Breast epithelium (tissue), 4 donors: ENCODE results near the gene SLC66A2. TPM values are rescaled to one million over a fixed set of nuclear protein-coding genes. Genes with fewer than 3 reads are reported as not detected.

Experiments
- DNase-seq, 2 donors: peaks; one replicate each; pipeline ENCODE4 v3.0.0-alpha.2; 2019; ENCODE audit warnings: low spot score in 2 of 2
- H3K27ac ChIP-seq, 2 donors: fragments of 200-600 bp; sonication (generic) in 1 of 2; one replicate each; pipeline ENCODE4 v1.5.1; 2016 to 2019; ENCODE audit warnings: mild to moderate bottlenecking in 1 of 2
- H3K27me3 ChIP-seq, 2 donors: fragments of 200-600 bp; sonication (generic) in 1 of 2; one replicate each; pipeline versions ENCODE4 v1.5.1 to v1.6.0; 2017 to 2019; ENCODE audit warnings: control low read depth in 1 of 2, mild to moderate bottlenecking in 1 of 2
- H3K36me3 ChIP-seq: fragments of 200-600 bp; one replicate; pipeline ENCODE4 v1.5.1; 2019
- H3K4me1 ChIP-seq, 2 donors: fragments of 200-600 bp; sonication (generic); one replicate each; pipeline ENCODE4 v1.5.1; 2016 to 2019; ENCODE audit warnings: control low read depth in 1 of 2
- H3K4me3 ChIP-seq, 3 donors: fragments of 200-600 bp; sonication (generic); 1 replicate in 2 of 3; 2 replicates in 1 of 3; pipeline ENCODE4 v1.5.1; 2016 to 2019; ENCODE audit warnings: mild to moderate bottlenecking in 3 of 3, moderate library complexity in 2 of 3
- H3K9me3 ChIP-seq, 2 donors: fragments of 200-600 bp; sonication (generic) in 1 of 2; one replicate each; pipeline ENCODE4 v1.5.1; 2016 to 2019; ENCODE audit warnings: control low read depth in 1 of 2
- POLR2A ChIP-seq: fragments of 450-650 bp; IDR thresholded peaks from one replicate; pipeline ENCODE4 v1.6.1; 2016; ENCODE audit warnings: antibody characterized with exemption, mild to moderate bottlenecking, moderate library complexity
- POLR2AphosphoS5 ChIP-seq, 3 donors: sonication (generic); formaldehyde crosslinking; IDR thresholded peaks; one replicate each; pipeline ENCODE4 v1.6.1; 2017; ENCODE audit warnings: antibody characterized with exemption in 3 of 3
- intact Hi-C: fragments of 100-400 bp; cut with DNase I; formaldehyde crosslinking; loops from one replicate; pipeline ENCODE4 v1.15.1; 2023; ENCODE audit warnings: low total_unique reads
- total RNA-seq, 3 donors: library from RNA; depleted of rRNA; stranded (reverse); fragments of >200 nt; gene quantifications; one replicate each; pipeline ENCODE4 v1.1.0, GENCODE V29; 2016
- TF ChIP-seq, protein P1 (sequence below), 3 donors: fragments of 450-650 bp; IDR thresholded peaks; one replicate each; pipeline ENCODE4 v1.5.1; 2016 to 2017; ENCODE audit warnings: antibody characterized with exemption in 3 of 3, mild to moderate bottlenecking in 3 of 3, moderate library complexity in 3 of 3

The SLC66A2 gene
- total RNA-seq, 3 donors from 2014 or later: 45.2 to 141 (median 65.9) TPM

- H3K4me1 ChIP-seq: no peaks in the 10 kb centered on the region
- DNase-seq: no peak
- TF ChIP-seq, protein P1, sequence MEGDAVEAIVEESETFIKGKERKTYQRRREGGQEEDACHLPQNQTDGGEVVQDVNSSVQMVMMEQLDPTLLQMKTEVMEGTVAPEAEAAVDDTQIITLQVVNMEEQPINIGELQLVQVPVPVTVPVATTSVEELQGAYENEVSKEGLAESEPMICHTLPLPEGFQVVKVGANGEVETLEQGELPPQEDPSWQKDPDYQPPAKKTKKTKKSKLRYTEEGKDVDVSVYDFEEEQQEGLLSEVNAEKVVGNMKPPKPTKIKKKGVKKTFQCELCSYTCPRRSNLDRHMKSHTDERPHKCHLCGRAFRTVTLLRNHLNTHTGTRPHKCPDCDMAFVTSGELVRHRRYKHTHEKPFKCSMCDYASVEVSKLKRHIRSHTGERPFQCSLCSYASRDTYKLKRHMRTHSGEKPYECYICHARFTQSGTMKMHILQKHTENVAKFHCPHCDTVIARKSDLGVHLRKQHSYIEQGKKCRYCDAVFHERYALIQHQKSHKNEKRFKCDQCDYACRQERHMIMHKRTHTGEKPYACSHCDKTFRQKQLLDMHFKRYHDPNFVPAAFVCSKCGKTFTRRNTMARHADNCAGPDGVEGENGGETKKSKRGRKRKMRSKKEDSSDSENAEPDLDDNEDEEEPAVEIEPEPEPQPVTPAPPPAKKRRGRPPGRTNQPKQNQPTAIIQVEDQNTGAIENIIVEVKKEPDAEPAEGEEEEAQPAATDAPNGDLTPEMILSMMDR (IDR thresholded peaks at IDR 0.05): no peak
Measured at GRCh38 chr18:79974025-79974654, 22.7 kb upstream of the SLC66A2 start.

GRCh38 chr18:79973517-79973916, 22.1 kb upstream of the SLC66A2 start:
- Histone ChIP-seq H3K27ac (no peak overlapping the region), H3K4me1 (no peaks in the 10 kb centered on the region), H3K9me3 (no peaks in the 10 kb centered on the region), H3K4me3 (no peak overlapping the region), H3K27me3 (no peaks in the 10 kb centered on the region), H3K36me3 (peaks cover 4% of the 10 kb centered on the region)
- intact Hi-C loops: no loop called here
- no peak for TF ChIP-seq POLR2AphosphoS5 (IDR thresholded peaks at IDR 0.05)
- TF ChIP-seq POLR2A: no peak
- TF ChIP-seq, protein P1 (IDR thresholded peaks at IDR 0.05): no peak
- no peak for DNase-seq

More at GRCh38 chr18:79974025-79974654, 22.7 kb upstream of the SLC66A2 start:
- intact Hi-C loops: no loop called here
- Histone ChIP-seq H3K36me3 (peaks cover 4% of the 10 kb centered on the region), H3K27me3 (no peaks in the 10 kb centered on the region), H3K27ac (no peak overlapping the region), H3K9me3 (no peaks in the 10 kb centered on the region), H3K4me3 (no peak overlapping the region)

GRCh38 chr18:79972720-79973119, 21.3 kb upstream of the SLC66A2 start:
- Histone ChIP-seq H3K27ac (no peak overlapping the region), H3K9me3 (no peaks in the 10 kb centered on the region), H3K4me3 (no peak overlapping the region), H3K4me1 (no peaks in the 10 kb centered on the region), H3K27me3 (no peaks in the 10 kb centered on the region), H3K36me3 (peaks cover 4% of the 10 kb centered on the region)
- intact Hi-C loops: no loop called here
- no peak for TF ChIP-seq POLR2A
- TF ChIP-seq POLR2AphosphoS5 (IDR thresholded peaks at IDR 0.05): no peak
- TF ChIP-seq, protein P1 (IDR thresholded peaks at IDR 0.05): no peak
- no peak for DNase-seq

GRCh38 chr18:79971986-79972385, 20.5 kb upstream of the SLC66A2 start:
- no peak for DNase-seq

More at GRCh38 chr18:79971986-79972385, 20.5 kb upstream of the SLC66A2 start:
- H3K9me3 ChIP-seq: no peaks in the 10 kb centered on the region
- H3K4me3 ChIP-seq: no peak overlapping the region
- TF ChIP-seq, protein P1 (IDR thresholded peaks at IDR 0.05): no peak
- TF ChIP-seq POLR2A: no peak
- no peak for TF ChIP-seq POLR2AphosphoS5 (IDR thresholded peaks at IDR 0.05)
- intact Hi-C loops: no loop called here
- H3K36me3 ChIP-seq: peaks cover 4% of the 10 kb centered on the region
- no peaks in the 10 kb centered on the region for H3K4me1 ChIP-seq
- no peak overlapping the region for H3K27ac ChIP-seq
- no peaks in the 10 kb centered on the region for H3K27me3 ChIP-seq
